ENCODE data around the gene CD5L.

DNA sequence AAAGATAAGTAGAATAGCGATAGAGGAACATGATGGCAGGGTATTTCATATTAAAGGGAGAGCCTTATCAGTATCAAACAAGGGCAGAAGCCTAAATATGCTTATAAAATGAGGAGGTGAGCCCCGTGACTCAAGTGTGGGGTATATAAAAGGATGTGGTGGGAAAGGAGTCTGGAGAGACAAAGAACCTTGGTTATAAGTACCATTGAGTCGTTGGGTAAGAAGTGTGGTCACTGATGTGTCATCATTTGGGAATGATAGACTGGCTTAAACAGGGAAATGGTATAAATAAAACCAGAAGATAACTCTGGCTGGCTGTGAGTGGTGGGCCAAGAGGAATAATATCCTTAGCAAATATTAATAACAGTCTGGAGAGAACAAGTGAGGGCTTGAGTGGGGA lies 10.9 kb upstream of the CD5L start:
- TF ChIP-seq, protein P1, sequence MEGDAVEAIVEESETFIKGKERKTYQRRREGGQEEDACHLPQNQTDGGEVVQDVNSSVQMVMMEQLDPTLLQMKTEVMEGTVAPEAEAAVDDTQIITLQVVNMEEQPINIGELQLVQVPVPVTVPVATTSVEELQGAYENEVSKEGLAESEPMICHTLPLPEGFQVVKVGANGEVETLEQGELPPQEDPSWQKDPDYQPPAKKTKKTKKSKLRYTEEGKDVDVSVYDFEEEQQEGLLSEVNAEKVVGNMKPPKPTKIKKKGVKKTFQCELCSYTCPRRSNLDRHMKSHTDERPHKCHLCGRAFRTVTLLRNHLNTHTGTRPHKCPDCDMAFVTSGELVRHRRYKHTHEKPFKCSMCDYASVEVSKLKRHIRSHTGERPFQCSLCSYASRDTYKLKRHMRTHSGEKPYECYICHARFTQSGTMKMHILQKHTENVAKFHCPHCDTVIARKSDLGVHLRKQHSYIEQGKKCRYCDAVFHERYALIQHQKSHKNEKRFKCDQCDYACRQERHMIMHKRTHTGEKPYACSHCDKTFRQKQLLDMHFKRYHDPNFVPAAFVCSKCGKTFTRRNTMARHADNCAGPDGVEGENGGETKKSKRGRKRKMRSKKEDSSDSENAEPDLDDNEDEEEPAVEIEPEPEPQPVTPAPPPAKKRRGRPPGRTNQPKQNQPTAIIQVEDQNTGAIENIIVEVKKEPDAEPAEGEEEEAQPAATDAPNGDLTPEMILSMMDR (conservative IDR thresholded peaks at IDR 0.05): no peak
- no peak for TF ChIP-seq EZH2 (IDR thresholded peaks at IDR 0.05; ENCODE audit: low read depth)
